Right cardiac atrium (tissue), 5 donors: ENCODE results near the gene CLMP. TPM values are rescaled to one million over a fixed set of nuclear protein-coding genes. Genes with fewer than 3 reads are reported as not detected.
"Not testable (repeated sequence)": the region's sequence is repeated elsewhere in the genome, so short reads cannot be mapped to it uniquely, and the experiment has no call there.

Experiments used
- ATAC-seq, 2 donors: fragments of 200-7000 bp; cut with Tn5 transposase; one replicate each; pipeline versions ENCODE4 v1.8.0 to v1.9.1; 2020; ENCODE audit warnings: moderate library complexity in 2 of 2, mild to moderate bottlenecking in 1 of 2
- DNase-seq, 3 donors: peaks; one replicate each; pipeline ENCODE4 v3.0.0-alpha.2; 2020
- H3K27ac ChIP-seq: one replicate; pipeline ENCODE4 v1.5.1; 2013; ENCODE audit warnings: mild to moderate bottlenecking, low read length, control low read depth, moderate library complexity
- H3K27me3 ChIP-seq: one replicate; pipeline ENCODE4 v1.6.1; 2013; ENCODE audit not compliant: control insufficient read depth, insufficient read depth
- H3K4me1 ChIP-seq: one replicate; pipeline ENCODE4 v1.6.1; 2013; ENCODE audit warnings: low read length; ENCODE audit not compliant: control insufficient read depth, insufficient read depth
- H3K4me3 ChIP-seq: one replicate; pipeline ENCODE4 v1.5.1; 2013; ENCODE audit warnings: low read length, control low read depth
- H3K9me3 ChIP-seq: one replicate; pipeline ENCODE4 v1.6.1; 2013; ENCODE audit warnings: low read length; ENCODE audit not compliant: control insufficient read depth
- WGBS: extraction: QIAGEN DNeasy Blood & Tissue Kit; methylation state at CpG from one replicate; pipeline ENCODE4 v1.1.7; 2013; 5-methylcytosine and 5-hydroxymethylcytosine counted together
- intact Hi-C, 4 donors: fragments of 100-400 bp; cut with DNase I; formaldehyde crosslinking; loops; one replicate each; pipeline versions ENCODE4 v1.11.0 to v1.14.0; 2022 to 2023
- polyA plus RNA-seq: library from polyadenylated mRNA; stranded (reverse); fragments of 200-250 nt; gene quantifications from one replicate; pipeline ENCODE4 v1.2.3, GENCODE V29; 2013
- total RNA-seq, 4 donors: library from RNA; stranded (reverse); fragmentation: NEBNext Ultra II Directional; extraction: Animal tissue kit (Norgen Biotek cat#: 25700); gene quantifications; one replicate each; pipeline ENCODE4 v1.2.1, GENCODE V29; 2021
- donor health status: healthy with polysubstance abuse.
- donor health status: DM: no; HTN: yes; CAD: no.
- donor health status: DM: no; HTN: no; CAD: no.
- donor health status: DM: no; HTN: yes; CAD: no; lungs with severe emphysema.
- donor health status: DM: yes; HTN: yes; CAD: no.

The CLMP gene
- total and polyA plus RNA-seq, 5 donors, result 5.0 to 34.1 (median 18.9) TPM

- ATAC-seq, result no peak
- intact Hi-C loops, result no loop called here
- Histone ChIP-seq H3K4me1 (no peaks in the 10 kb centered on the region), H3K27ac (no peak overlapping the region), H3K4me3 (no peak overlapping the region), H3K27me3 (no peaks in the 10 kb centered on the region), H3K9me3 (no peaks in the 10 kb centered on the region)
- no peak for DNase-seq
- WGBS, result 93% methylated on average over 7 of the region's 7 CpGs
These were observed 30.2 kb downstream of the CLMP start for GRCh38 chr11:123164732-123165450.

GRCh38 chr11:123163621-123164020 lies 31.4 kb downstream of the CLMP start:
- Histone ChIP-seq H3K9me3 (no peaks in the 10 kb centered on the region), H3K4me1 (no peaks in the 10 kb centered on the region), H3K4me3 (no peak overlapping the region), H3K27me3 (no peaks in the 10 kb centered on the region), H3K27ac (no peak overlapping the region)
- DNase-seq (no peak), ATAC-seq (no peak)
- intact Hi-C loops, result no loop called here
- WGBS, result 96% methylated on average over 4 of the region's 4 CpGs

GRCh38 chr11:123161376-123162030 lies 33.5 kb downstream of the CLMP start:
- 81% methylated on average over 8 of the region's 8 CpGs for WGBS
- no peak overlapping the region for H3K27ac ChIP-seq
- ATAC-seq, result no peak

GRCh38 chr11:123159183-123159857 lies 35.7 kb downstream of the CLMP start:
- Histone ChIP-seq H3K4me1 (no peaks in the 10 kb centered on the region), H3K4me3 (no peak overlapping the region), H3K27me3 (no peaks in the 10 kb centered on the region), H3K27ac (no peak overlapping the region), H3K9me3 (no peaks in the 10 kb centered on the region)
- intact Hi-C loops, result no loop called here
- 77% methylated on average over 10 of the region's 10 CpGs for WGBS
- DNase-seq (no peak), ATAC-seq (no peak)

More at GRCh38 chr11:123161376-123162030, 33.5 kb downstream of the CLMP start:
- intact Hi-C loops, result no loop called here
- no peak for DNase-seq
- H3K9me3 ChIP-seq, result no peaks in the 10 kb centered on the region
- H3K4me1 ChIP-seq, result no peaks in the 10 kb centered on the region
- no peaks in the 10 kb centered on the region for H3K27me3 ChIP-seq
- H3K4me3 ChIP-seq, result no peak overlapping the region

GRCh38 chr11:123158033-123159003 lies 36.7 kb downstream of the CLMP start:
- Histone ChIP-seq H3K9me3 (no peaks in the 10 kb centered on the region), H3K4me3 (no peak overlapping the region), H3K27me3 (no peaks in the 10 kb centered on the region), H3K4me1 (no peaks in the 10 kb centered on the region), H3K27ac (no peak overlapping the region)
- 72% methylated on average over 11 of the region's 11 CpGs for WGBS
- no peak for DNase-seq
- intact Hi-C loops, result no loop called here
- ATAC-seq, result peak in 1 of 2 donors; percentile 39

GRCh38 chr11:123152951-123153350 lies 42.1 kb downstream of the CLMP start:
- intact Hi-C loops, result no loop called here
- ATAC-seq, result peak in 1 of 2 donors; percentile 67
- H3K9me3 ChIP-seq, result no peaks in the 10 kb centered on the region
- no peak overlapping the region for H3K27ac ChIP-seq
- no peaks in the 10 kb centered on the region for H3K4me1 ChIP-seq
- DNase-seq, result no peak
- no peaks in the 10 kb centered on the region for H3K27me3 ChIP-seq
- 50% methylated on average over 9 of the region's 9 CpGs for WGBS
- no peak overlapping the region for H3K4me3 ChIP-seq

GRCh38 chr11:123152346-123152745 lies 42.7 kb downstream of the CLMP start:
- H3K27me3 ChIP-seq, ATAC-seq, H3K4me3 ChIP-seq, H3K27ac ChIP-seq, intact Hi-C loops, H3K9me3 ChIP-seq, H3K4me1 ChIP-seq, DNase-seq: not testable (repeated sequence)
- WGBS, result 92% methylated on average over 5 of the region's 5 CpGs

- ATAC-seq (no peak), DNase-seq (no peak)
- Histone ChIP-seq H3K4me3 (no peak overlapping the region), H3K27ac (no peak overlapping the region), H3K9me3 (no peaks in the 10 kb centered on the region), H3K4me1 (no peaks in the 10 kb centered on the region), H3K27me3 (no peaks in the 10 kb centered on the region)
- 54% methylated on average over 2 of the region's 2 CpGs for WGBS
- intact Hi-C loops, result no loop called here
These were observed 43.3 kb downstream of the CLMP start for GRCh38 chr11:123151796-123152195.

GRCh38 chr11:123151366-123151765 lies 43.7 kb downstream of the CLMP start:
- no peak overlapping the region for H3K27ac ChIP-seq
- ATAC-seq (no peak), DNase-seq (no peak)
- H3K27me3 ChIP-seq, result no peaks in the 10 kb centered on the region
- intact Hi-C loops, result no loop called here
- 84% methylated on average over 3 of the region's 3 CpGs for WGBS
- no peaks in the 10 kb centered on the region for H3K4me1 ChIP-seq
- H3K9me3 ChIP-seq, result no peaks in the 10 kb centered on the region
- no peak overlapping the region for H3K4me3 ChIP-seq

GRCh38 chr11:123150882-123151281 lies 44.2 kb downstream of the CLMP start:
- Histone ChIP-seq H3K27ac (no peak overlapping the region), H3K4me1 (no peaks in the 10 kb centered on the region), H3K4me3 (no peak overlapping the region), H3K9me3 (no peaks in the 10 kb centered on the region), H3K27me3 (no peaks in the 10 kb centered on the region)
- DNase-seq, result no peak
- intact Hi-C loops, result no loop called here
- no peak for ATAC-seq
- 93% methylated on average over 6 of the region's 6 CpGs for WGBS
